ENCODE data around the gene EBP.
"Not testable (repeated sequence)": the region's sequence is repeated elsewhere in the genome, so short reads cannot be mapped to it uniquely, and the experiment has no call there.

Gene EBP

DNA sequence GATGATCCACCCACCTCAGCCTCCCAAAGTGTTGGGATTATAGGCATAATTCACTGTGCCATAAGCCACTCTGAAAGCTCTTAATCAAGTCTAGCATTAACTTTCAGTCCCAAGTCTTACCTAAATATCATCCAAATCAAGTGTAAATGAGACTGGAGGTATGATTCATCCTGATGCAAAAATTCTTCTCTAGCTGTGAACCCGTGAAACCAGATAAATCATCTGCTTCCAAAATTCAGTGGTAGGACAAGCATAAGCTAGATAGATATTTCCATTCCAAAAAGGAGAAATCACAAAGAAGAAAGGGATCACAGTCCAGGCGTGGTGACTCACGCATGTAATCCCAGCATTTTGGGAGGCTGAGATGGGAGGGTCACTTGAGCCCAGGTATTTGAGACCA is 9.1 kb downstream of the EBP start:
- no peak for FAIRE-seq

DNA sequence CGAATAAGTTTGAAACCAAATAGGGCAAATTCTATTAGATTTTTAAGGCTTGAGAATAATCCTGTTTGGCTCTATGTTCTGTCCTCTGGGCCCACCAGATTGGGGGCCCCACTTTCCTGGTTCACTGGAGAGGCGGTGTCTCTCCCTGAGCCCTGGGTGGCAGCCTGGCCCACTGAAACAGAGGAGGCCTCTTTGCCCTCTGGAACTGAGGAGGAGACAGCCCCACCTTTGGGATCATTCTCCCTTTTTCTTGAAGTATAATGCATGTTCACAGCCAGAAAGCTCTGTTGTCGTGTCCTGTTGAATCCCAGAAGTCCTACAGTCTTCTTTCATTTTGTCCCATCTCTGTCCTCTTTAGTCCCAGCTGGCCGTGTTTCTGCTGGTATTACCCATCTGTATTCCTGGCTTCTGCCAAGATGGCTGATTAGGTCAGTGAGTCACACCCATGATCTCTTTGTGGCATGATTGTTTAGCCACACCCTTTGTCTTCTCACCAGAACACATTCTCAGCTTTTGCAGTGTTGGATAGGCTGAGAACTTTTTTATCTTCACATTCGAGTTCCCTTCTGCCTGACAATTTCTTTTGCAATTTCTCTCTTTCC is 9.9 kb downstream of the EBP start:
- FAIRE-seq, result peak; percentile 38

DNA sequence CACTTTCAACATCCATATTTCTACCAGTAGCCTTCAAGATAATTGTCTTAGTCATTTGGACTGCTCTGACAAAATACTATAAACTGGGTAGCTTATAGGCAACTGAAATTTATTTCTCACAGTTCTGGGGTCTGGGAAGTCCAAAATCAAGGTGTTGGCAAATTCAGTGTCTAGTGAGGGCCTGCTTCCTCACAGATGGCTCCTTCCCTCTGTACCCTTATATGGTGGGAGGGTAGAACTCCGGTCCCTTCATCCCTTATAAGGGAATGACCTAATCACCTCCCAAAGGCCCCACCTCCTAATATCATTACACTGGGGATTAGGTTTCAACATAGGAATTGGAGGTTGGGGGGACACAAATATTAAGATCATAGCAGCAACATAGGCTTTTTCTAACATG is 10.6 kb downstream of the EBP start:
- FAIRE-seq, result no peak

DNA sequence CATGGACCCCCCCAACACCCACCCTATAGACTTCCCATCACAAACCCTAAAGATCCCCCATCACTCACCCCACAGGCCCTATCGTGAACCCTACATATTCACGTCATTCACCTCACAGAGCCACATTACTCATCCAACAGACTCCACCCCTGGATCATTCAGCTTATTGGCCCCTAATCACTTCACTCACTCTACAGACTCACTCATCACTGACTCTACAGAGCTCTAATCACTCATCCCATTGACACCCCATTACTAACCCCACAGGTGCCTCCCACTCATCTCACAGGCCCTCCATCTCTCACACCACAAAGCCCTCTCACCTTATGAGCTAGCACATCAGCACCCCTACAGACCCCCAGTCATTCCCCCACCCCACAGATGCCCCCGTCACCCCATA is 11.6 kb downstream of the EBP start:
- FAIRE-seq, result no peak

GRCh38 chrX:48538641-48539344 is 17.2 kb downstream of the EBP start:
- FAIRE-seq, result no peak

DNA sequence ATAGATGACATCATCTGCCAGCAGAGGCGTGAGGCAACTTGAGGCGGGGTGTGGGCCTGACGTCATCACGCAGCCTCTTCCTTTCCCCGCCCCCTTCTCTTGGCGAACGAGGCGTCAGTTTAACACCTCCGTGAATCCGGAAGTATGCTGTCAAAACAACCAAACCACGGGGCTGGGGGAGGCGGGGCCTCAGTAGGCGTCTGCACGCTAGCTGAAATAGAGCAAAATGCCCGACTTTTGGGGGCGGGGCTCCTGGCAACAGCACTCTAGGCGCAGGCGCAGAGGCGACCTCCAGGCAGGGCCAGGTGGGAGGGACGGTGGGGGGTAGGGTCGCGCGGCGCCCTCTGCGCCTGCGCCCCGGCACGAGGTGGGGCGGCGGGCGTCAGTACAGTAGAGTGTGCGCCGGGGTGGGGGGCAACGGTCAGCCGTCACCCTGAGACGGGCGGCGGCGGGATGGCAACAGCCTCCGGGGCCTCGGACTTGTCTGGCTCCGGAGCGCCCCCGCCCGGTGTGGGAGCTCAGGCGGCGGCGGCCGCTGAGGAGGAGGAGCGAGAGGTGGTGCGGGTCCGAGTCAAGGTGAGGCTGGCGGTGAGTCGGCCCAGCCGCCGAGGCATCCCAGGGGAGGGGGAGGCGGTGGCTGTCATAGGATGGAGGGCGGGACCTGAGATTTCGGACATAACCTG is 17.9 kb downstream of the EBP start, which contains the start of gene TBC1D25:
TSS of gene TBC1D25 (plus strand) at position 370 of the 683 bp plus-strand sequence. CDS start at position 454, 84 bp downstream.
- FAIRE-seq, result peak; percentile 33

- FAIRE-seq, result no peak
Measured at GRCh38 chrX:48540028-48540375, 18.4 kb downstream of the EBP start.

- FAIRE-seq, result no peak
Measured at GRCh38 chrX:48540480-48540879, 18.9 kb downstream of the EBP start.

DNA sequence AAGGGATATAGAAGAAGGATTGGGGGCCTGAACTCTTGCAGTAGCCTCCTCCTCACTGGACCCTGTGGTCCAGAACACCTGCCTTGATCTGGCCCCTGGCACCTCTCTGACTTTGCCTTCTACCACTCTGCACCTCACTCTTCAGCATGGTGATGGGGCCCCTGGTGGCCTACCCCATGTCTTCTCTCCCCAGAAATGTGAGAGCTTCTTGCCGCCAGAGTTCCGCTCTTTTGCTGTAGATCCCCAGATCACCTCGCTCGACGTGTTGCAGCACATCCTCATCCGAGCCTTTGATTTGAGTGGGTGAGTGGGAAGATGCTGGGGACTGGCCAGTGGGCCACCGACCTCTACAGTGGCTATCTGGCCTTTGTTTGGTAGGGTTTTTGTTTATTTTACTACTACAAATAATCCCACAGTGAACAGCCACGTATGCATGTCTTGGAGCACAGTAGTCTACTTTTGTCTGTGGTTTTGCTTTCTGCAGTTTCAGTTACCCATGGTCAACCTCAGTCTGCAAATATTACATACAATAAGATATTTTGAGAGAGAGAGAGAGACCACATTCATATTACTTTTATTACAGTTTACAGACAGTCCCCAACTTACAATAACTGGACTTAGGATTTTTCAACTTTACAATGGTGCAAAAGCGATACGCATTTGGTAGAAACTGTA is 19.7 kb downstream of the EBP start:
- FAIRE-seq, result peak; percentile 47

DNA sequence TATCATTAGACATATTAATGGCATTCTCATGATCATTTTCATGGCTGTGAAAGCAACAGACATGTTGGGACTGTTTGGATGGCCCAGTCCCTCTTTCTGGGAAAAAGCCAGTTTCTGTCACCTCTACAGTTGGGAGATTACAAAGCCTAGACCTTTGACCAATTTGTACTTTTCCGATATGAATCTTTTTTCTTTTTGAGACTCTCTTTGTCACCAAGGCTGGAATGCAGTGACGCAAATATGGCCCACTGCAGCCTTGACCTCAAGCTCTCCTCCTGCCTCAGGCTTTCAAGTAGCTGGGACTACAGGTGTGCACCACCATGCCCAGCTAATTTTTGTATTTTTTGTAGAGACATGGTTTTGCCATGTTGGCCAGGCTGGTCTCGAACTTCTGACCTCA is 27.3 kb downstream of the EBP start:
- no peak for FAIRE-seq

DNA sequence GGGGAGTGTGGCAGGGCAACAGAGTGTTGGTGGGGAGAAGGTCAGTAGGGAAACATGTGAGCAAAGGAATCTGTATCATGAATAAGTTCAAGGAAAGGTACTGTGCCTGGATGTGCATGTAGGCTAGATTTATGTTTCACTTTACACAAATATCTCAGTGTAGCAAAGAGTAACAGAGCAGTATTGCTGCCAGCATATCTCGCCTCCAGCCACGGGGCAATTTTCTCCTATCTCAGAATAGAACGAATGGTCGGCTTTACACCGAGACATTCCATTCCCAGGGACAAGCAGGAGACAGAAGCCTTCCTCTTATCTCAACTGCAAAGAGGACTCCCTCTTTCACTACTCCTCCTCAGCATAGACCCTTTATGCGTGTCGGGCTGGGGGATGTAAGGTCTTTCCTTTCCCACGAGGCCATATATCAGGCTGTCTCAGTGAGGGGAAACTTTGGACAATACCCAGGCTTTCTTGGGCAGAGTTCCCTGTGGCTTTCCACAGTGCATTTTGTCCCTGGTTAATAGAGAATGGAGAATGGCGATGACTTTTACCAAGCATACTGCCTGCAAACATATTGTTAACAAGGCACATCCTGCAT is 34.2 kb downstream of the EBP start:
- FAIRE-seq, result not testable (repeated sequence)

DNA sequence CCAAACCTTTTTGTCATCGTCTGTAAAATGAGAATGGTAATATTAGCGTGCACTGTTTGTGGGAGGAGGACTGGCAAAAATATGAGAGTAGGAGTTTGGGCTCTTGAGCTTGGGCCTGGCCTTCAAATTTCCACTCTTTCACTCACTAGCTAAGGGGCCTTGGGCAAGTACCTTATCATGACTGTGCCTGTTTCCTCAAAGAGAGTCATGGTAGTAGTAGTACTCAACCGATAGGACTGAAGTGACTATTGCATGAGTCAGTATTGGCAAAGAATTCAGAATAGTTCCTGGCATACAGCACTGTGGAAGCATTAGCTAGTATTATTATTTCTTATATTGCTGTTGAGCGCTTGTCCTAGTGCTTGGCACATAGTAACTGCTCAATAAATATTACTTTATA is 36.7 kb downstream of the EBP start:
- FAIRE-seq, result no peak

- no peak for FAIRE-seq
Measured at GRCh38 chrX:48559636-48560035, 38.0 kb downstream of the EBP start.

DNA sequence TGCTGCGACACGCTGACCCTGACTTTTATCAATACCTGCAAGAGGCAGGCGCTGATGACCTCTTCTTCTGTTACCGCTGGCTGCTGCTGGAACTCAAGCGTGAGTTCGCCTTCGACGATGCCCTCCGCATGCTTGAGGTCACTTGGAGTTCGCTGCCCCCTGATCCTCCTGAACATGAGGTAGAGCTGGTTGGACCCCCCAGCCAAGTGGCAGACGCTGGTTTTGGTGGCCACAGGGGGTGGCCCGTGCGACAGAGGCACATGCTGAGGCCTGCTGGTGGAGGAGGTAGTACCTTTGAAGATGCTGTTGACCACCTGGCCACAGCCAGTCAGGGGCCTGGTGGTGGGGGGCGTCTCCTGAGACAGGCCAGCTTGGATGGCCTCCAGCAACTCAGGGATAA is 38.4 kb downstream of the EBP start:
- FAIRE-seq, result no peak

GRCh38 chrX:48560681-48561080 is 39.1 kb downstream of the EBP start:
- FAIRE-seq, result no peak

DNA sequence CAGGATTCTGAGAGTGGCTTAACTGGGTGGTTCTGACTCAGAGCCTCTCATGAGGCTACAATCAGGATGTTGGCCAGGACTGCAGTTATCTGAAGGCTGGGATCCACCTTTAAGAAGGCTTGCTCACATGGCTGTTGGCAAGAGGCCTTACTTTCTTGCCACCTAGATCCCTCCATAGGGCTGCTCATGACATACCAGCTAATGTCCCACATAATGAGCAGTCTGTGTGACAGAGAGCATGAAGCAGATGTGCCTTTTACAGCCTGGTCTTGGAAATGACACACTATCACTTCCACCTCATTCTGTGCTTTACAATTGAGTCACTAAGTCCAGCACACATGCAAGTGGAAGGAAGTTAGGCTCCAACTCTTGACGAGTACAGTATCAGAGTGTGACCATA is 48.4 kb downstream of the EBP start:
- FAIRE-seq, result no peak

- FAIRE-seq, result no peak
Measured at GRCh38 chrX:48573690-48574269, 52.2 kb downstream of the EBP start.

- no peak for FAIRE-seq
Measured at GRCh38 chrX:48574270-48575266, 53.0 kb downstream of the EBP start, which contains the start of gene RBM3. Gene RBM3 (plus strand): TSS chrX:48574484. CDS start chrX:48575181, 697 bp downstream.

- FAIRE-seq, result no peak
Measured at GRCh38 chrX:48575642-48576041, 54.0 kb downstream of the EBP start.

- FAIRE-seq, result no peak
Measured at GRCh38 chrX:48576108-48576507, 54.5 kb downstream of the EBP start.
